ENCODE measurements around the gene FMNL2. TPM values are rescaled to one million over a fixed set of nuclear protein-coding genes. Genes with fewer than 3 reads are reported as not detected.

FMNL2 gene
- polyA plus RNA-seq, 3 donors = 0.28 to 3.2 (median 0.71) TPM

DNA sequence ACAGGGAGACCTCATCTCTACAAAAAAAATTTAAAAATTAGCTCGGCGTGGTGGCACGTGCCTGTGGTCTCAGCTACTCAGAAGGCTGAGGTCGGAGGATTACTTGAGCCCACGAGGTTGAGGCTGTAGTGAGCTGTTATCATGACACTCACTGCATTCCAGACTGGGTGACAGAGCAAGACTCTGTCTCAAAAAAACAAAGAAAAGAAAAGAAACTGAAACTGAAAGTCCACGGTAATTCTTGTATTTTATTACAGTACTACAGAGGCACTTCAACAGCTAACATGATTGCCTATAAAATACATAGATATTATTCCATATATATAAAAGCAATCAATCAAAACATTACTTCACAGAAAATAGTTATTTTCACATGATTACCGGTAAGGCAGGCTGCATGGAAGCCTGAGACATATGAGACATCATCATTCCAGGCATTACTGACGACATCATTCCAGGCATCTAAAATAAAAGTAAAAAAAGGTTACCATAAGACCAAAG is 359.2 kb downstream of the FMNL2 start:
- no peak overlapping the region for H2AFZ ChIP-seq (ENCODE audit: insufficient read depth, low read depth, low read length, poor library complexity, severe bottlenecking)
- no peaks in the 10 kb centered on the region for H3K27me3 ChIP-seq (ENCODE audit: control insufficient read depth in 2 of 2, insufficient read depth in 2 of 2, low read length in 2 of 2)
- Mint-ChIP-seq H3K4me3 (peak overlapping the region; percentile 55 to 76), H3K27ac (peak overlapping the region; percentile 60 to 93 (median 85)), H3K36me3 (peaks cover 26 to 39% of the 10 kb centered on the region in 2 donors), H3K9me3 (no peaks in the 10 kb centered on the region), H3K4me1 (peaks cover 7% of the 10 kb centered on the region), H3K27me3 (ENCODE audit: low read depth in 3 of 3) (no peaks in the 10 kb centered on the region)
- no peaks in the 10 kb centered on the region for H3K9me3 ChIP-seq (replicated peaks in 1 of 2; ENCODE audit: control insufficient read depth in 1 of 2, insufficient read depth in 1 of 2, low read length in 2 of 2)
- 13% methylated on average over 4 of the region's 8 CpGs for WGBS (ENCODE audit: insufficient coverage)
- peak overlapping the region in 2 of 3 experiments; percentile 21 to 53 for H3K4me3 ChIP-seq (replicated peaks in 1 of 3; ENCODE audit: low read depth in 2 of 3, low read length in 3 of 3)
- DNase-seq = peak in 1 of 3 donors; percentile 12
- H3K4me1 ChIP-seq (ENCODE audit: control insufficient read depth in 1 of 2, insufficient read depth in 2 of 2, low read length in 2 of 2) = peaks cover 0 to 8% of the 10 kb centered on the region in 2 donors
- peaks cover 71% of the 10 kb centered on the region for H3K79me2 ChIP-seq (ENCODE audit: insufficient read depth, low read length)
- intact Hi-C loops (cut with micrococcal nuclease) = no loop called here
- peak overlapping the region; percentile 39 for H3K9ac ChIP-seq (ENCODE audit: insufficient read depth, low read length, poor library complexity, severe bottlenecking)
- TF ChIP-seq, protein P1, sequence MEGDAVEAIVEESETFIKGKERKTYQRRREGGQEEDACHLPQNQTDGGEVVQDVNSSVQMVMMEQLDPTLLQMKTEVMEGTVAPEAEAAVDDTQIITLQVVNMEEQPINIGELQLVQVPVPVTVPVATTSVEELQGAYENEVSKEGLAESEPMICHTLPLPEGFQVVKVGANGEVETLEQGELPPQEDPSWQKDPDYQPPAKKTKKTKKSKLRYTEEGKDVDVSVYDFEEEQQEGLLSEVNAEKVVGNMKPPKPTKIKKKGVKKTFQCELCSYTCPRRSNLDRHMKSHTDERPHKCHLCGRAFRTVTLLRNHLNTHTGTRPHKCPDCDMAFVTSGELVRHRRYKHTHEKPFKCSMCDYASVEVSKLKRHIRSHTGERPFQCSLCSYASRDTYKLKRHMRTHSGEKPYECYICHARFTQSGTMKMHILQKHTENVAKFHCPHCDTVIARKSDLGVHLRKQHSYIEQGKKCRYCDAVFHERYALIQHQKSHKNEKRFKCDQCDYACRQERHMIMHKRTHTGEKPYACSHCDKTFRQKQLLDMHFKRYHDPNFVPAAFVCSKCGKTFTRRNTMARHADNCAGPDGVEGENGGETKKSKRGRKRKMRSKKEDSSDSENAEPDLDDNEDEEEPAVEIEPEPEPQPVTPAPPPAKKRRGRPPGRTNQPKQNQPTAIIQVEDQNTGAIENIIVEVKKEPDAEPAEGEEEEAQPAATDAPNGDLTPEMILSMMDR (IDR thresholded peaks at IDR 0.05) = no peak
- H4K20me1 ChIP-seq (ENCODE audit: insufficient read depth, low read length) = peaks cover 65% of the 10 kb centered on the region
- H3K36me3 ChIP-seq (replicated peaks in 1 of 2; ENCODE audit: control insufficient read depth in 1 of 2, insufficient read depth in 2 of 2, low read length in 2 of 2) = peaks cover 28 to 48% of the 10 kb centered on the region in 2 donors
- peak overlapping the region; percentile 43 for H3K4me2 ChIP-seq (replicated peaks; ENCODE audit: extremely low read depth, low read length, poor library complexity, severe bottlenecking)
- H3K27ac ChIP-seq (ENCODE audit: low read depth in 1 of 2, low read length in 2 of 2) = peak overlapping the region in 1 of 2 donors; percentile 75

DNA sequence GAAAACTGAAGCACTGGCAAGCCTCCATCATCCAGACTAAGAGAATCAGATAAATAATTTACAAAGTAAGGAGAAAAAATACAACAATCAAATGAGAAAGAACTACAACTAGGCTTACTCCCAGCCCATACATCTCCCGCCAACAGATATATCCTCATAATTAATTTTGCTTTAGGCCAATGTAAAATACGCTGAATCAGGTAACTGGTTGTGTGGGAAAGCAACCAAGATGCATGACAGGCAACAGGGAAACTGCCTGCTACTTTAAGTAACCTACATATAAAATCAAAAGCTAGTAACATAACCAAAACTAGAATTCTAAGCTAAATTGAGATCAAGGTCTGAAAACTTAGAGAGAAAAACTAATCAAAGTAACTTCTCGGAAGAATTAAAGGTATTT is 360.8 kb downstream of the FMNL2 start:
- Histone ChIP-seq H3K4me3 (replicated peaks in 1 of 3; ENCODE audit: low read depth in 2 of 3, low read length in 3 of 3) (no peak overlapping the region), H4K20me1 (ENCODE audit: insufficient read depth, low read length) (peaks cover 77% of the 10 kb centered on the region), H3K9me3 (replicated peaks in 1 of 2; ENCODE audit: control insufficient read depth in 1 of 2, insufficient read depth in 1 of 2, low read length in 2 of 2) (no peaks in the 10 kb centered on the region), H3K79me2 (ENCODE audit: insufficient read depth, low read length) (peaks cover 81% of the 10 kb centered on the region), H2AFZ (ENCODE audit: insufficient read depth, low read depth, low read length, poor library complexity, severe bottlenecking) (no peak overlapping the region), H3K9ac (ENCODE audit: insufficient read depth, low read length, poor library complexity, severe bottlenecking) (no peak overlapping the region), H3K27me3 (ENCODE audit: control insufficient read depth in 2 of 2, insufficient read depth in 2 of 2, low read length in 2 of 2) (no peaks in the 10 kb centered on the region), H3K4me2 (replicated peaks; ENCODE audit: extremely low read depth, low read length, poor library complexity, severe bottlenecking) (no peak overlapping the region), H3K36me3 (replicated peaks in 1 of 2; ENCODE audit: control insufficient read depth in 1 of 2, insufficient read depth in 2 of 2, low read length in 2 of 2) (peaks cover 23 to 33% of the 10 kb centered on the region in 2 donors), H3K27ac (ENCODE audit: low read depth in 1 of 2, low read length in 2 of 2) (no peak overlapping the region), H3K4me1 (ENCODE audit: control insufficient read depth in 1 of 2, insufficient read depth in 2 of 2, low read length in 2 of 2) (peaks cover 0 to 8% of the 10 kb centered on the region in 2 donors)
- Mint-ChIP-seq H3K4me3 (no peak overlapping the region), H3K27ac (peak overlapping the region in 1 of 7 donors; percentile 68), H3K4me1 (peaks cover 7% of the 10 kb centered on the region), H3K27me3 (ENCODE audit: low read depth in 3 of 3) (no peaks in the 10 kb centered on the region), H3K9me3 (no peaks in the 10 kb centered on the region), H3K36me3 (peaks cover 22 to 30% of the 10 kb centered on the region in 2 donors)
- DNase-seq = no peak
- WGBS (ENCODE audit: insufficient coverage) = no CpG with 5 or more reads among the region's 3 CpGs
- intact Hi-C loops (cut with micrococcal nuclease) = no loop called here
- TF ChIP-seq, protein P1 (IDR thresholded peaks at IDR 0.05) = no peak
